AG09309 (cell line): ENCODE data around the gene STK38L.

ENCODE experiments used
- DNase-seq: peaks from one replicate; pipeline ENCODE4 v3.0.0-alpha.2; 2010; ENCODE audit warnings: low read depth
- H3K4me3 ChIP-seq: 2 replicates; pipeline ENCODE4 v1.5.1; 2011; ENCODE audit warnings: mild to moderate bottlenecking, low read depth, low read length, moderate library complexity; ENCODE audit not compliant: control insufficient read depth
- TF ChIP-seq, protein P1 (sequence below): IDR thresholded peaks from 2 replicates; pipeline ENCODE4 v1.5.1; 2011; ENCODE audit warnings: mild to moderate bottlenecking, low read depth, low read length, inconsistent platforms; ENCODE audit not compliant: insufficient read depth, control insufficient read depth; ENCODE audit errors: missing control alignments

STK38L gene

DNA sequence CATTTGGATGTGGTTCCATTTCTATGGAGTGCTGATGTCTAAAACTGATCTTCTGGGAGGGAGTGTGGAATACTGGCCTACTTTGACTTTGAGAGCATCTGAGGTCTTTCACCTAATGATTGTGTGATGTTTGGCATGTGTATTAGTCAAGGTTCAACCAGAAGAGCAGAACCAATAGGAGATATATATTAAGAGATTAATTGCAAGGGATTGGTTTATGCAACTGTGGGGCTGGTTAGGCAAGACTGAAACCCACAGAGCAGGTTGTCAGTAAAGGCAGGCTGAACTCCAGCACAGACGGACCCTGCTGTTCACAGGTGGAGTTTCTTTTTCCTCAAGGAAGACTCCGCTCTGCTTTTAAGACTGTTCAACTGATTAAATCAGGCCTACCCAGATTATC is 100.2 kb downstream of the STK38L start:
- no peak for DNase-seq
- no peak overlapping the region for H3K4me3 ChIP-seq
- TF ChIP-seq, protein P1, sequence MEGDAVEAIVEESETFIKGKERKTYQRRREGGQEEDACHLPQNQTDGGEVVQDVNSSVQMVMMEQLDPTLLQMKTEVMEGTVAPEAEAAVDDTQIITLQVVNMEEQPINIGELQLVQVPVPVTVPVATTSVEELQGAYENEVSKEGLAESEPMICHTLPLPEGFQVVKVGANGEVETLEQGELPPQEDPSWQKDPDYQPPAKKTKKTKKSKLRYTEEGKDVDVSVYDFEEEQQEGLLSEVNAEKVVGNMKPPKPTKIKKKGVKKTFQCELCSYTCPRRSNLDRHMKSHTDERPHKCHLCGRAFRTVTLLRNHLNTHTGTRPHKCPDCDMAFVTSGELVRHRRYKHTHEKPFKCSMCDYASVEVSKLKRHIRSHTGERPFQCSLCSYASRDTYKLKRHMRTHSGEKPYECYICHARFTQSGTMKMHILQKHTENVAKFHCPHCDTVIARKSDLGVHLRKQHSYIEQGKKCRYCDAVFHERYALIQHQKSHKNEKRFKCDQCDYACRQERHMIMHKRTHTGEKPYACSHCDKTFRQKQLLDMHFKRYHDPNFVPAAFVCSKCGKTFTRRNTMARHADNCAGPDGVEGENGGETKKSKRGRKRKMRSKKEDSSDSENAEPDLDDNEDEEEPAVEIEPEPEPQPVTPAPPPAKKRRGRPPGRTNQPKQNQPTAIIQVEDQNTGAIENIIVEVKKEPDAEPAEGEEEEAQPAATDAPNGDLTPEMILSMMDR, result no peak

DNA sequence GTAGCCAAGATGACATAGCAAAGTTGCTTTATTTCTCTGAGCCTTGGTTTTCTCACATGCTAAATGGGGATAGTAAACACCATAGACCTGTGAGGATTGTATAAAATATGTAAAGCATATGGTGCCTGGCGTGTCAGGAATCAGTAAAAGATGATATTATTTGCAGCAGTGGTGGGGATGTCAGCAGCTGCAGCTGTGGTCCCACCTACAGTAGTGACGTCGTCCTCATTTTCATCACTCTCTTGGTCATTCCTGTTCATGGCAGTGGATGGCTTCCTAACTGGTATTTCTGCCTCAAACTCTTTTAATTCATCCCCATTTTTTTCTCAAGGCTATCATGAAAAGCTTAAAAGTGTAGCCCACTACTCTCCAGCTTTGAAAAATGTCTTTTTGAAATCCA is 100.7 kb downstream of the STK38L start:
- TF ChIP-seq, protein P1, result no peak
- H3K4me3 ChIP-seq, result no peak overlapping the region
- DNase-seq, result no peak

DNA sequence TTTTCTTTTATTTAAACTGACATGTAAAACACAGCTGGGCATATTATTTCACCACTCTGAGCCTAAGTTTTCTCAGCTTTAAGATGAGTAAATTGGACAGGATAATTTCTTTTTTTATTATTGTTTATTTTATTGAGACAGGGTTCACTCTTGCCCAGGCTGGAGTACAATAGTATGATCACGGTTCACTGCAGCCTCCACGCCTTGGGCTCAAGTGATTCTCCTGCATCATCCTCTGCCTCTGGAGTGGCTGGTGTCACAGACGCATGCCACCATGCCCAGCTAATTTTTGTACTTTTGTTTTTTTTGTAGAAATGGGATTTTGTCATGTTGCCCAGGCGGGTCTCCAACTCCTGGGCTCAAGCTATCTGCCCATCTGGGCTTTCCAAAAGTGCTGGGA is 101.3 kb downstream of the STK38L start:
- H3K4me3 ChIP-seq, result no peak overlapping the region
- TF ChIP-seq, protein P1, result no peak
- no peak for DNase-seq

DNA sequence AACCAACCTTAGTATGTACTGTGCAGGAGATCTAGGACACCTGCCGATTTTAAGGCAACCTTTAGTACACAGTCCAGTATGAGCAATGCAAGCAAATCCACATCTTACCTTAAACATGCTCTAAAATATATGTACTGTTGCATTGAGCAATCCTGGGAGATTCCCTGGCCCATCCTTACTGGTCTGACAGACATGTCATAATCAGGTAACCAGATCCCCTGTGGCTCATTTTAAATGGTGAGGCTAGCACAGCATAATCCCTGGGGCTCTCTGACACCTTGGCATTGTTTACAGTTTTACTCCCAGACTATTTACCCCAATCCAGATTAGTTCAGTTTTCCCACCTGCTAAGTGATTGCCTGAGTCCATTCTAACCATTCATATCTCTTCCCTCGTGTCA is 103.7 kb downstream of the STK38L start:
- no peak for DNase-seq
- TF ChIP-seq, protein P1, result no peak
- H3K4me3 ChIP-seq, result no peak overlapping the region

DNA sequence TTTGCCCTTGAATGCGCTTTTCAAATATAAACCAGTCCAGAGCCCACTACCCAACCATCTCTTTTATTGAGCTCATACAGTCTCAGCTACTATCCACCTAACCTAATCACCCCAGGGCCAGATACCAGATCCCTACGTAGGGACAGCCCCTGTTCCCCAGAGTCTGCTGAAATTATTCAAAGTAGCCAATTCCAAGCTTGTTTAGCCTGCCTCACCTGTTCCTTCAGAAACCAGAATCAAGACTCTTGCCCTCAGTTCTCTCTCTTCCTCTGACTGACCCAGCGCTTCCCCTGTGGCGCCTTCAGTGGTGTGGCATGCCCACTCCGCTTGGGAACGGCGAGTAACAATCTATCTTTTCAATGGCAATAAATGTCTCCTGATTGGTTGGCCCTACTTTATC is 107.4 kb downstream of the STK38L start:
- H3K4me3 ChIP-seq, result no peak overlapping the region
- DNase-seq, result no peak
- TF ChIP-seq, protein P1, result no peak

DNA sequence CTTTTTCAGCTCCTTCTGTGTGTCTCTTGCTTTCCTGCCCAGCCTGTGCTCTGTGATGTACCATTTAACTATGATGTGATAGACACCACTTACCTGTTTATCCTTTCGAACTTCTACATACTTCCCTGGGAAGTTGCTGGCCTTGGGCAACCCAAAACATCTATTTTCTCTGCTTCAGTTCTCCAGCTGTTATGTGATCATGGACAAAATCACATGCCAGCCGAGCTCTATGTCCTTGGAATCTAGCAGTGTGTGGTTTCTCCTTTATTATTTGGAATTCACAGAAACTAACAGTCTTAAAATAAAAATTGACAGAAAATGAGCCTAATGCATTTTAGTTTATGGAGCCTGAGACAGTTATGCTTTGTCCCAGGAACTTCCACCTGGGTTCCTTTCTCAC is 111.4 kb downstream of the STK38L start:
- TF ChIP-seq, protein P1, result no peak
- DNase-seq, result no peak

DNA sequence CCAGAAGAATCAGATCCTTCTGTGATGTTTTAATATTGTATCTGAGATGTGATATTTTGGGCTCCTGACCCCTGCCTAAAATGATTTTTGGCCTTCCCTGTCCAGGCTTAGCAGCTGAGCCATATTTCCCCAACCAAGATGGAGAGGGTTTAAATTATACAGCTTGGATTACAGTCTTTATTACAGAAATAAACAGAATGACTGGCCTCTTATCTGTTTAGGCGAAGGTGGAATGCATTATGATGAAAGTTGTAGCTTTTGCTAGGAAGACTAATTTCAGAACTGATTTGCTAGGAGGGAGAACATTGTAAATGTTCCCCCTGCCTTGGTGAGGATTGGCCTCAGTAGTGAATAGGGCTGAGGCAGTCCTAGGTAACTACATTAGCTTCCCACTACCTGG is 111.9 kb downstream of the STK38L start:
- no peak overlapping the region for H3K4me3 ChIP-seq
- TF ChIP-seq, protein P1, result no peak
- DNase-seq, result no peak

More for the DNA sequence above, 111.4 kb downstream of the STK38L start:
- H3K4me3 ChIP-seq, result no peak overlapping the region
